Activated CD4-positive, alpha-beta T cell treated with anti-CD3 and anti-CD28 coated beads, Interleukin-10, Interleukin-2, amounts not matched to agents 100 ng/mL and 50 ng/mL, durations not matched to agents 16 hours and 8 hours (primary cell): ENCODE data around the gene OR51B2.

ENCODE experiments used
- DNase-seq: peaks from one replicate; pipeline ENCODE4 v3.0.0-alpha.2; 2020

OR51B2 gene

DNA sequence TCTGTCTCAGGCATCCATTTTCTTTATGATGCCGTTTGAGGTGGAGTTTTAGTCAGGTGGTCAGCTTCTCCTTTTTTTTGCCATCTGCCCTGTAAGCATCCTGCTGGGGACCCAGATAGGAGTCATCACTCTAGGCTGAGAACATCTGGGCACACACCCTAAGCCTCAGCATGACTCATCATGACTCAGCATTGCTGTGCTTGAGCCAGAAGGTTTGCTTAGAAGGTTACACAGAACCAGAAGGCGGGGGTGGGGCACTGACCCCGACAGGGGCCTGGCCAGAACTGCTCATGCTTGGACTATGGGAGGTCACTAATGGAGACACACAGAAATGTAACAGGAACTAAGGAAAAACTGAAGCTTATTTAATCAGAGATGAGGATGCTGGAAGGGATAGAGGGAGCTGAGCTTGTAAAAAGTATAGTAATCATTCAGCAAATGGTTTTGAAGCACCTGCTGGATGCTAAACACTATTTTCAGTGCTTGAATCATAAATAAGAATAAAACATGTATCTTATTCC lies 43.5 kb downstream of the OR51B2 start:
- DNase-seq: peak; percentile 82

DNA sequence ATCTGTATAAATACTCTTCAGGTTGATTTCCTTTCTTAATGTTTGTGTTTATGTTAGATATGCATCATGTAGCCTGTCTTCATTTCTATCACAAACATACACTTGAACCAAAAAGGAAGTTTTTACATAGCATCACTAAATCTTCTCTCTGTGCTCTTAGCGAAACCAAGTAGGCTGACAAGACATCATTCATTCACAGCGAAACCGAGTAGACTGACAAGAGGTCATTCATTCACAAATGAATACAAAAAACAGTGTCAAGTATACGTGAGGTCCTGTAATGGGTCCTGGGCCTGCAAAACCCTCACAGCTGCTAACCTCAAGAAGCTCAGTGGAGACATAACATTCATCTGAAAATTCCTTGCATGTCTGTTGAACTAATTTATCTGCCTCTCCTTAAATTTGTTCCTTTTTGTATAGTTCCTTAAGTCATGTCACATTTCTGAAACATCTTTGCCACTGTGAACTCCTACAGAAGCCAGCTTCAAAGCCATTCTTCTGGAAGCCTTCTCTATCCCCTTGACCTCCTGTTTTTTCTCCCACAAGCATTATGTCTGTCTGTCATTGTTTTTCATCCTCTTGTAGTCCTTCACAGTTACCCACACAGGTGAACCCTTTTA lies 44.5 kb downstream of the OR51B2 start:
- DNase-seq: no peak

DNA sequence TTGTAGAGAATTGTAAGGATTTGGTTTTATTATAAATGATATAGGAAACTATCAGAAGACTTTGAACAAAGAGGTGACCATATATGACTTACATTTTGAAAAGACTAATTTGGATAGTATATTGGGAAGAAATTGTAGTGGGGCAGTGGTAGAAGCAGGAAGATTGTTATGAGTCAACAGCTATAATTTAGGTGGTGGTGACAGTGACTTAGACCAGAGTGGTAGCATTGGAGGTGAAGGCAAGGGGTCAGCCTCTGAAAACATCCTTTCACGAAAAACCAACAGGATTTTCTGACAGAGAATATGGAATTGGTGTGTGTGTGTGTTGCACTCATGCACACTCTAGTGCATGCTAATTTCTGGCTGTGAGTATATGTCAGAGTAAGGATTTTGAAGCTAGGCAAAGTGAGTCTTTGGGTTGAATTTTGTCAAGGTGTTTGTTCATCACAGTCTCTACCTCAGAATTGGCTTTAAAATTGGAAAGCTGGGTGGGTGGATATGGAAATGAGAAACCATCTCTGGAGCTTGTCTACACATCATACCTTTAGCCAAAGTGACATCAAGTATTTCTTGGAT lies 46.2 kb downstream of the OR51B2 start:
- peak; percentile 12 for DNase-seq

DNA sequence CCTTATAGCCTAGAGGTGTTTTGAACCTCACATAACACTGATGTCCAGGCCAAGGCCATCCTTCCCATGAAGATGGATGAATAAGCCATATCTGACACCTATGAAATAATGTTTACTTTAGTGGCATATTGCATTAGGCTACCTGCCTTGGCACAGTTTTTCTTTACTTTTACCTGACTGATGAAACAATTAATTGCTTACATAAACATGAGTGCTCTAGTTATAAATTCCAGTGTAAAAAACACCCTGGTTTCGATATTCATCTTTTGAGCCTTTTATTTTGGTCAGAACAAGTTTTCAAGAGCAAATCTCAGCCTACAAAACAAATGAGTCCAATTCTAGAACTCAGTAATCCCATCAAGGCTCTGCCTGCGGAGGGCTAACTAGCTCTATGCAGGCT lies 47.4 kb downstream of the OR51B2 start:
- DNase-seq: no peak

DNA sequence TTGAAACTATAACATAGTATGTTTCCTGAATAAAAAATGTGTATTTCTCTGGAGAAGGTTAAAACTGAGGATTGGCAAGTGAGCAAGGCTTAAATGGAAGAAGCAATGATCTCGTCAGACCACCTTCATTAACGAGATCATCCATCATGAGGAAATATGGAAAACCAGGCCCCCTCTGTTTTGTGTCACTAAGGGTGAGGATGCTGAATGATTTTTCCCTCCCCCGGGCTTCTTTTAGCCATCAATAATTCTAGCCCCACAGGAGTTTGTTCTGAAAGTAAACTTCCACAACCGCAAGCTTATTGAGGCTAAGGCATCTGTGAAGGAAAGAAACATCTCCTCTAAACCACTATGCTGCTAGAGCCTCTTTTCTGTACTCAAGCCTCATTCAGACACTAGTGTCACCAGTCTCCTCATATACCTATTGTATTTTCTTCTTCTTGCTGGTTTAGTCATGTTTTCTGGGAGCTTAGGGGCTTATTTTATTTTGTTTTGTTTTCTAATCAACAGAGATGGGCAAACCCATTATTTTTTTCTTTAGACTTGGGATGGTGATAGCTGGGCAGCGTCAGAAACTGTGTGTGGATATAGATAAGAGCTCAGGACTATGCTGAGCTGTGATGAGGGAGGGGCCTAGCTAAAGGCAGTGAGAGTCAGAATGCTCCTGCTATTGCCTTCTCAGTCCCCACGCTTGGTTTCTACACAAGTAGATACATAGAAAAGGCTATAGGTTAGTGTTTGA lies 48.6 kb downstream of the OR51B2 start:
- no peak for DNase-seq

DNA sequence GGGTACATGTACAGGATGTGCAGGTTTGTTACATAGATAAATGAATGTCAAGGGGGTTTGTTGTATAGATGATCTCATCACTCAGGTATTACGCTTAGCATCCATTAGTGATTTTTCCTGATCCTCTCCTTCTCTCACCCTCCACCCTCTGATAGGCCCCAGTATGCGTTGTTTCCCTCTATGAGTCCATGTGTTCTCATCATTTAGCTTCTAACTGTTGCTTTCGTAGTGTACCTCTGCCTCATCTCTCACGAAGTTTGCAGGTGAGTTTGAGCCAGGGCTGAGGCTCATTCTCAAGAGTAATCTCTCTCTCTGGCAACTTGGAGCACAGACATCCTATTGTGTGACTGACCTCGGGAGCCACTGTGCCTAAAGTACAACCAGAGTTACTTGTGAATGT lies 49.7 kb downstream of the OR51B2 start:
- DNase-seq: no peak
